Left lung (tissue), 14 donors: ENCODE data around the gene PMVK. TPM values are rescaled to one million over a fixed set of nuclear protein-coding genes. Genes with fewer than 3 reads are reported as not detected.

Source experiments
- ATAC-seq: fragments of 200-7000 bp; cut with Tn5 transposase; one replicate; pipeline ENCODE4 v1.9.1; 2020; ENCODE audit warnings: moderate library complexity
- DNase-seq, 4 donors: peaks; one replicate each; pipeline ENCODE4 v3.0.0-alpha.2; 2013 to 2020
- H3K27ac ChIP-seq, 2 donors: fragments of 200-600 bp; sonication (generic) in 1 of 2; one replicate each; pipeline versions ENCODE4 v1.5.0 to v1.8.0; 2020 to 2021
- H3K27me3 ChIP-seq, 2 donors: fragments of 200-600 bp; sonication (generic) in 1 of 2; one replicate each; pipeline versions ENCODE4 v1.5.0 to v1.8.0; 2020 to 2021
- H3K36me3 ChIP-seq, 2 donors: fragments of 200-600 bp; sonication (generic) in 1 of 2; one replicate each; pipeline versions ENCODE4 v1.5.0 to v1.8.0; 2020 to 2021
- H3K4me1 ChIP-seq, 2 donors: fragments of 200-600 bp; one replicate each; pipeline ENCODE4 v1.8.0; 2021
- H3K4me3 ChIP-seq, 2 donors: fragments of 200-600 bp; sonication (generic) in 1 of 2; one replicate each; pipeline versions ENCODE4 v1.5.0 to v1.8.0; 2020 to 2021; ENCODE audit warnings: mild to moderate bottlenecking in 1 of 2
- H3K9me3 ChIP-seq, 2 donors: fragments of 200-600 bp; sonication (generic) in 1 of 2; one replicate each; pipeline versions ENCODE4 v1.5.0 to v1.8.0; 2020 to 2021
- CTCF ChIP-seq, 2 donors: fragments of 200-600 bp; sonication (generic) in 1 of 2; IDR thresholded peaks; one replicate each; pipeline versions ENCODE4 v1.5.0 to v1.8.0; 2021; ENCODE audit warnings: antibody characterized with exemption in 2 of 2
- intact Hi-C, 2 donors: fragments of 100-400 bp; cut with DNase I; formaldehyde crosslinking; loops; one replicate each; pipeline versions ENCODE4 v1.11.2 to v1.14.2; 2022
- long read RNA-seq, 12 donors: library from polyadenylated mRNA in 2 of 12; unstranded in 2 of 12; transcript quantifications; one replicate each; pipeline ENCODE4 v2.0.0 and lab custom pipeline, GENCODE V29; 2019 to 2026
- polyA plus RNA-seq, 6 donors: library from polyadenylated mRNA; unstranded; fragments of 120-200 nt; gene quantifications; one replicate each; pipeline ENCODE4 v1.2.1, GENCODE V29; 2013; ENCODE audit not compliant: insufficient read length in 6 of 6
- total RNA-seq, 2 donors: library from RNA; stranded (reverse); fragmentation: NEBNext Ultra II Directional; extraction: Animal tissue kit (Norgen Biotek cat#: 25700); gene quantifications; one replicate each; pipeline ENCODE4 v1.2.1, GENCODE V29; 2021
- donor health status: DM: no; HTN: yes; CAD: no.
- donor health status: DM: no; HTN: no; CAD: no.

PMVK gene
- total RNA-seq = 10 to 100 TPM; 39.6 to 44.3 TPM
- polyA plus RNA-seq = 10 to 100 TPM; 31.7 to 39.2 (median 33.8) TPM
- long read RNA-seq, donor 1, transcript PMVK-201 (5 exons, 1,280 nt) = major isoform, 31 of 85 reads
- long read RNA-seq, donor 1, partial matches to known transcripts = 54 of 85 reads
- long read RNA-seq, donor 1, other reads (novel, unspliced or antisense) = 0 of 85 reads
- long read RNA-seq, donor 2, transcript PMVK-201 (5 exons, 1,280 nt) = major isoform, 29 of 53 reads
- long read RNA-seq, donor 2, partial matches to known transcripts = 24 of 53 reads
- long read RNA-seq, donor 2, other reads (novel, unspliced or antisense) = 0 of 53 reads
- long read RNA-seq, donor 3, transcript PMVK-201 (5 exons, 1,280 nt) = major isoform, 28 of 50 reads
- long read RNA-seq, donor 3, partial matches to known transcripts = 22 of 50 reads
- long read RNA-seq, donor 3, other reads (novel, unspliced or antisense) = 0 of 50 reads
- long read RNA-seq, donor 4, transcript PMVK-201 (5 exons, 1,280 nt) = major isoform, 78 of 84 reads
- long read RNA-seq, donor 4, partial matches to known transcripts = 1 of 84 reads
- long read RNA-seq, donor 4, other reads (novel, unspliced or antisense) = 5 of 84 reads
- long read RNA-seq, donor 5, transcript PMVK-201 (5 exons, 1,280 nt) = major isoform, 29 of 29 reads
- long read RNA-seq, donor 5, partial matches to known transcripts = 0 of 29 reads
- long read RNA-seq, donor 5, other reads (novel, unspliced or antisense) = 0 of 29 reads
- long read RNA-seq, donor 6, transcript PMVK-201 (5 exons, 1,280 nt) = major isoform, 29 of 35 reads
- long read RNA-seq, donor 6, partial matches to known transcripts = 6 of 35 reads
- long read RNA-seq, donor 6, other reads (novel, unspliced or antisense) = 0 of 35 reads
- long read RNA-seq, donor 7, transcript PMVK-201 (5 exons, 1,280 nt) = major isoform, 20 of 49 reads
- long read RNA-seq, donor 7, partial matches to known transcripts = 29 of 49 reads
- long read RNA-seq, donor 7, other reads (novel, unspliced or antisense) = 0 of 49 reads
- long read RNA-seq, donor 8, transcript PMVK-201 (5 exons, 1,280 nt) = major isoform, 16 of 32 reads
- long read RNA-seq, donor 8, partial matches to known transcripts = 16 of 32 reads
- long read RNA-seq, donor 8, other reads (novel, unspliced or antisense) = 0 of 32 reads
- long read RNA-seq, donor 9 = 0 reads
- long read RNA-seq, donor 10, transcript PMVK-201 (5 exons, 1,280 nt) = major isoform, 79 of 84 reads
- long read RNA-seq, donor 10, partial matches to known transcripts = 1 of 84 reads
- long read RNA-seq, donor 10, other reads (novel, unspliced or antisense) = 4 of 84 reads
- long read RNA-seq, donor 11, transcript PMVK-201 (5 exons, 1,280 nt) = major isoform, 39 of 58 reads
- long read RNA-seq, donor 11, partial matches to known transcripts = 19 of 58 reads
- long read RNA-seq, donor 11, other reads (novel, unspliced or antisense) = 0 of 58 reads
- long read RNA-seq, donor 12, transcript PMVK-201 (5 exons, 1,280 nt) = major isoform, 28 of 63 reads
- long read RNA-seq, donor 12, partial matches to known transcripts = 35 of 63 reads
- long read RNA-seq, donor 12, other reads (novel, unspliced or antisense) = 0 of 63 reads

GRCh38 chr1:154936555-154937084 is at the start of gene PMVK:
PMVK (minus strand) TSS chr1:154936719; CDS start chr1:154936685, 34 bp downstream.
- no peaks in the 10 kb centered on the region for H3K36me3 ChIP-seq
- DNase-seq = peak; percentile 96 to 99 (median 98)
- peak; percentile 93 for ATAC-seq
- peak in 1 of 2 donors; percentile 25 for TF ChIP-seq CTCF (IDR thresholded peaks at IDR 0.05)
- peak within 1 kb of the TSS; percentile 59 to 74 for H3K4me3 ChIP-seq
- no peaks in the 10 kb centered on the region for H3K9me3 ChIP-seq
- intact Hi-C loops = no loop called here
- no peaks in the 10 kb centered on the region for H3K27me3 ChIP-seq
- peak within 1 kb of the TSS; percentile 98 to 99 for H3K27ac ChIP-seq
- H3K4me1 ChIP-seq = peaks cover 12 to 35% of the 10 kb centered on the region in 2 donors

GRCh38 chr1:154983776-154984466 is 47.4 kb upstream of the PMVK start:
- Histone ChIP-seq H3K36me3 (peaks cover 0 to 22% of the 10 kb centered on the region in 2 donors), H3K4me3 (peak overlapping the region; percentile 53 to 59), H3K27me3 (no peaks in the 10 kb centered on the region), H3K9me3 (no peaks in the 10 kb centered on the region), H3K27ac (peak overlapping the region; percentile 59 to 71), H3K4me1 (peaks cover 0 to 34% of the 10 kb centered on the region in 2 donors)
- intact Hi-C loops = no loop called here
- ATAC-seq (no peak), DNase-seq (no peak)
- no peak for TF ChIP-seq CTCF (IDR thresholded peaks at IDR 0.05)

GRCh38 chr1:154982897-154983648 is 46.6 kb upstream of the PMVK start, which contains the start of gene FLAD1:
FLAD1 (plus strand) TSS chr1:154983344; CDS start chr1:154983695, 351 bp downstream.
- TF ChIP-seq CTCF (IDR thresholded peaks at IDR 0.05) = no peak
- DNase-seq (peak; percentile 95 to 98 (median 96)), ATAC-seq (peak; percentile 100)
- no peaks in the 10 kb centered on the region for H3K9me3 ChIP-seq
- H3K4me1 ChIP-seq = peaks cover 0 to 34% of the 10 kb centered on the region in 2 donors
- peak within 1 kb of the TSS; percentile 59 to 71 for H3K27ac ChIP-seq
- peaks cover 0 to 17% of the 10 kb centered on the region in 2 donors for H3K36me3 ChIP-seq
- intact Hi-C loops = no loop called here
- peak within 1 kb of the TSS; percentile 53 to 59 for H3K4me3 ChIP-seq
- no peaks in the 10 kb centered on the region for H3K27me3 ChIP-seq
